HG03575 (cell line): ENCODE results near the gene EYS.

ENCODE experiments used
- ATAC-seq: cut with Tn5 transposase; IDR thresholded peaks from one replicate; pipeline ENCODE4 v1.9.1; 2021; ENCODE audit not compliant: unreplicated experiment, insufficient number of reproducible peaks, low FRiP score; ENCODE audit errors: extremely low read depth

Gene EYS

GRCh38 chr6:64383277-64383676, 1323.7 kb downstream of the EYS start:
- ATAC-seq, result no peak

DNA sequence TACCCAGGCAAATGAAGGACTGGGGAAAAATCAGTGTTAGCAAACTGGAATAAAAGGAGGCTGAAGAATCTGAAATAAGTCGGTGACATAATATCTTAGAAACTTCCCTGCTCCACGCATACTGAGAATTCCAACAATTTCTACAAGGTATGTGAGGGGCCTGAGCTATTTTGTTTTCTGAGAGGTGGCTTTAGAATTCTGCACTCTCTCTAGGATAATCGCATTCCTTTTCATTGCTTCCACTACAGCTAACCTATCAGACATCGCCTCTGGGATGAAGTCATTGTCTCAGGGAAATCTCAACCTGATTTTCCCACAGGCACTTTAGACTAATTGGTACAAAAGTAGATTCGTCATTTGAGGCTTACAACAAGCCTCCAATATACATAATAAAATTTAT, 1330.6 kb downstream of the EYS start:
- no peak for ATAC-seq

DNA sequence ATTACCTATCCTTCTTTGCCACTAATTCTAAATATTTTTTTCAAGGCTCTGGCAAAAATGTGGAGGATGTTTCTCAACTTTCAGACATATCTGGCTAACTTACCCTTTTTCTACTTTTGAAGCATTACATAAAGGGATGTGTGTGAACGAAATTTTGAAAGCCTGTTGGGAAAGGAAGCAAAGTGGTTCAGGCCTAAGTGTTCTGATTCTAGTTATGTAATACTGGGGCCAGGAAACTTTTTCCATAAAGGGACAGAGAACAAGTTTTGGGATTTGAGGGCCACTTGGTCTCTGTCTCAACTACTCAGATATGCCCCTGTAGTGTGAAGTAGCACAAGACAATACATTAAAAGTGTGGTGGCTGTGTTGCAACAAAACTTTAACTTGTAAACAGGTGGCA, 1349.6 kb downstream of the EYS start:
- ATAC-seq, result no peak

- ATAC-seq, result no peak
Observed at GRCh38 chr6:64347411-64347810, 1359.6 kb downstream of the EYS start.

DNA sequence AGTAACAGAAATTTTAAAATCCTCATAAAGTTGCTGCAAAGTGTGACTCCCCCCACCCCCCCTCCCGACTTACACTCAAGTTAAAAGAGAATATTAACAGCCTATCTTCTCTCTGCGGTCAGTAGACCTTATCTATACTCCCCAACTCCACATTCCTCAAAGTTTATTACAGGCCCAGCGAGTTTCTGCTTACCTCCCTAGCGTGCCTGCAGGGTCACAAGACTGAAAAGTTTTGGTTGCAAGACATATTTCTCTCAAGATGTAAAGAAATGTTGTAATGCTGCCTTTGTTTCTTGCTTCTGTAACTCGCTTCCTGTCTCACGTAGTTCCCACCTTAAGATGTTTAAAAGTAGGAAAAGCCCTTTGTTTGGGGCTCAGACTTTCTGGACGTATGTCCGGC, 1371.8 kb downstream of the EYS start:
- no peak for ATAC-seq

DNA sequence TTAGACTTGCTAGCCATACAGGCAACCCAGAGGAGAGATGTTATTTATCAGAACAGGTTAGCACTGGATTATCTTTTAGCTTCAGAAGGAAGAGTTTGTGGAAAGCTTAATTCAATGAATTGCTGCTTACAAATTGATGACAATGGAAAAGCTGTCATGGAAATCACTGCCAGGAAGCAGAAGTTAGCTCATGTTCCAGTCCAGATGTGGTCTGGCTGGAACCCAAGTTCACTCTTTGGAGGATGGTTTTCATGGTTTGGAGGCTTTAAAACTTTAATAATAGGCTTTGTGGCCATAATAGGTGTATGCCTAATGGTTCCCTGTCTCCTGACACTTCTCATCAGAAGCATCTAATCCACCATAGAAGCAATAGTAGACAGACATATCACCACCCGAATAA, 1372.4 kb downstream of the EYS start:
- ATAC-seq, result no peak

DNA sequence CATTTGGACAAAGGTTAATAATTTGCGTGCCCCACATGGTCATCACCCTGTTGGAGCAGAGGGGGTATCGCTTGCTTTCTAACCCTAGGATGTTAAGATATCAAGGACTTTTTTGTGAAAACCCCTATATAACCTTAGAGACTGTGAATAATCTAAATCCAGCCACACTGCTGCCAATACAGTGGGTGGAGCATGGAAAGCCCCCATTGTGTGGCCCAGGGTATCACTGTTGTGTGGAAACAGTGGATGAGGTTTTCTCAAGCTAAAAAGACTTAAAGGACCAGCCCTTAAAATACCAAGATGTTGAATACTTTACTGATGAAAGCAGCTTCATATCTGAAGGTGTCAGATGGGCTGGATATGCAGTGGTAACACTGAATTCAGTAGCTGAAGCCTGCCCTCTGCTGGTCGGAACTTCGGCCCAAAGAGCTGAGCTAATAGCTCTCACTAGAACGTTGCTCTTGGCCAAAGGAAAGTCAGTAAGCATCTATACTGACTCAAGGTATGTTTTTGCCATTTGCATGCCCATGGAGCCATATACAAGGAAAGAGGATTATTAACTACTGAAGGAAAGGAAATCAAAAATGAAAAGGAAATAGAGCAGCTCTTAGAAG, 1376.2 kb downstream of the EYS start:
- ATAC-seq, result no peak

GRCh38 chr6:64326939-64327338, 1380.1 kb downstream of the EYS start:
- no peak for ATAC-seq

- no peak for ATAC-seq
Observed at GRCh38 chr6:64325093-64325492, 1381.9 kb downstream of the EYS start.

DNA sequence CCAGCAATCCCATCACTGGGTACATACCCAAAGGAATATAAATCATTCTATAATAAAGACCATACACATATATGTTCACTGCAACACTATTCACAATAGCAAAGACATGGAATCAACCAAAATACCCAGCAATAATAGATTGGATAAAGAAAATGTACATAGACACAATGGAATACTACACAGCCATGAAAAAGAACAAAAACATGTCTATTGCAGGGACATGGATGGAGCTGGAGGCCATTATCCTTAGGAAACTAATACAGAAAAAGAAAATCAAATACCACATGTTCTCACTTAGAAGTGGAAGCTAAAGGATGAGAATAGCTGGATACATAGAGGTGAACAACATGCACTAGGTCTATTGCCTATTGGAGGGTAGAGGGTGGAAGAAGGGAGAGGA, 1396.8 kb downstream of the EYS start:
- ATAC-seq, result no peak

- no peak for ATAC-seq
Observed at GRCh38 chr6:64301307-64302236, 1405.5 kb downstream of the EYS start.

DNA sequence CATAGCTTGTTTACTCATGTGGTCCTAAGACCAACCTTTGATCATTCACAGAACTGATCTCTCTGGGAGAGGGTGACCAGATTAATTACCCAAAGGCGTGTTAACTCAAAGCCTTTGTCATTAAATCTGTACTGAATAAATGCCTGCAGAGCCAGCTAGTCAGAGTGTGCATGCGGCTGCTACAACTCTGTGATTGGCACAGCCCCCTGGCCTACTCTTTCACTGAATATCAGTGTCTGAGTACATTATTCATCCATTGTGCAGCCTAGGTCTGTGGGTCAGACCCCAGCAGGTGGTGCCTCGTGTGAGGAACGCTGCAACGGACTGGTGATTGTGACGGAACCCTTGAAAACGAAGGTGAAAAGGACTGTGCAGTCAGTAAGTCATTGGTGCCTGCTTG, 1407.8 kb downstream of the EYS start:
- no peak for ATAC-seq

- no peak for ATAC-seq
Observed at GRCh38 chr6:64294034-64294433, 1413.0 kb downstream of the EYS start.

- ATAC-seq, result no peak
Observed at GRCh38 chr6:64293298-64293697, 1413.7 kb downstream of the EYS start.

- no peak for ATAC-seq
Observed at GRCh38 chr6:64290867-64291266, 1416.2 kb downstream of the EYS start.

- ATAC-seq, result no peak
Observed at GRCh38 chr6:64289931-64290330, 1417.1 kb downstream of the EYS start.

- ATAC-seq, result no peak
Observed at GRCh38 chr6:64288351-64288750, 1418.7 kb downstream of the EYS start.

DNA sequence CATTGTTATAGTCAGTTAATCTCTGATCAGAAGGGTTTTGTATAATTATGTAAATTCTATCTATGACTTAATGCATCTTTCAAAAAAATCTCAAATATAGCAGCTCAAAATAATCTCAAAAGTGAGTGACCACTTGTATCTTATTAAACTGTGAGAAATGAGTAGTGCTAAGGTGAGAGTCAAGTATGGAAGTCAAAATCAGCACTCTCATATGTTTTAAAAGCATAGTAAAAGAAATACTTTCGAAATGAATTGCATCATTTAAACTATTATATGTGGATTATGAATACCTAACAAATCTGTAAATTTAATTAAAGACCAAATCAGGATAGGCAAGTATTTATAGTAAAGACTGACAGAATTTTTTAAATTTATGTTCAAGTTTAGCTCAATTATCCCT, 1425.9 kb downstream of the EYS start:
- no peak for ATAC-seq

GRCh38 chr6:64280569-64280968, 1426.5 kb downstream of the EYS start:
- no peak for ATAC-seq

GRCh38 chr6:64270083-64270482, 1436.9 kb downstream of the EYS start:
- no peak for ATAC-seq
